D341Med (cell line): ENCODE results near the gene KIF26B.

Source experiments
- DNase-seq: peaks from one replicate; pipeline ENCODE4 v3.0.0; 2012; ENCODE audit warnings: low spot score

KIF26B gene

GRCh38 chr1:245279346-245279745, 124.6 kb downstream of the KIF26B start:
- no peak for DNase-seq

- no peak for DNase-seq
Measured at GRCh38 chr1:245283001-245283400, 128.2 kb downstream of the KIF26B start.

GRCh38 chr1:245285168-245285567, 130.4 kb downstream of the KIF26B start:
- DNase-seq, result no peak

GRCh38 chr1:245288796-245289195, 134.0 kb downstream of the KIF26B start:
- no peak for DNase-seq

GRCh38 chr1:245290836-245291235, 136.1 kb downstream of the KIF26B start:
- DNase-seq, result no peak

GRCh38 chr1:245291351-245291750, 136.6 kb downstream of the KIF26B start:
- no peak for DNase-seq

- DNase-seq, result no peak
Measured at GRCh38 chr1:245292141-245292540, 137.4 kb downstream of the KIF26B start.

GRCh38 chr1:245292553-245292952, 137.8 kb downstream of the KIF26B start:
- DNase-seq, result no peak

GRCh38 chr1:245294020-245294419, 139.2 kb downstream of the KIF26B start:
- no peak for DNase-seq

- no peak for DNase-seq
Measured at GRCh38 chr1:245298781-245299180, 144.0 kb downstream of the KIF26B start.

GRCh38 chr1:245301162-245301580, 146.4 kb downstream of the KIF26B start:
- DNase-seq, result no peak

GRCh38 chr1:245301921-245302320, 147.1 kb downstream of the KIF26B start:
- no peak for DNase-seq

GRCh38 chr1:245304698-245305097, 149.9 kb downstream of the KIF26B start:
- DNase-seq, result no peak

- no peak for DNase-seq
Measured at GRCh38 chr1:245306020-245306419, 151.2 kb downstream of the KIF26B start.

GRCh38 chr1:245306628-245307410, 152.0 kb downstream of the KIF26B start:
- no peak for DNase-seq

- DNase-seq, result no peak
Measured at GRCh38 chr1:245310571-245311531, 156.1 kb downstream of the KIF26B start.

GRCh38 chr1:245311887-245312536, 157.2 kb downstream of the KIF26B start:
- no peak for DNase-seq

- no peak for DNase-seq
Measured at GRCh38 chr1:245313576-245313975, 158.8 kb downstream of the KIF26B start.

- DNase-seq, result no peak
Measured at GRCh38 chr1:245316784-245317183, 162.0 kb downstream of the KIF26B start.

- no peak for DNase-seq
Measured at GRCh38 chr1:245317217-245317616, 162.4 kb downstream of the KIF26B start.

- no peak for DNase-seq
Measured at GRCh38 chr1:245319094-245319493, 164.3 kb downstream of the KIF26B start.

- DNase-seq, result no peak
Measured at GRCh38 chr1:245322673-245323072, 167.9 kb downstream of the KIF26B start.
